OCI-M1 (cell line): ENCODE measurements around the gene AGBL5.
A peak's percentile ranks its signal among the peaks of the same experiment; 100 is the strongest.

ENCODE experiments used
- DNase-seq: peaks from one replicate; lab custom pipeline; 2025; lab: John Stamatoyannopoulos, UW

Gene AGBL5

GRCh38 chr2:27023740-27024139 is 27.7 kb upstream of the AGBL5 start:
- DNase-seq = no peak

- DNase-seq = no peak
Measured at GRCh38 chr2:27024188-27024587, 27.3 kb upstream of the AGBL5 start.

GRCh38 chr2:27024812-27025211 is 26.7 kb upstream of the AGBL5 start:
- DNase-seq = no peak

- no peak for DNase-seq
Measured at GRCh38 chr2:27025281-27025800, 26.1 kb upstream of the AGBL5 start.

- DNase-seq = no peak
Measured at GRCh38 chr2:27025861-27026851, 25.3 kb upstream of the AGBL5 start.

- no peak for DNase-seq
Measured at GRCh38 chr2:27027211-27027651, 24.2 kb upstream of the AGBL5 start.

- DNase-seq = no peak
Measured at GRCh38 chr2:27029051-27029450, 22.4 kb upstream of the AGBL5 start.

GRCh38 chr2:27032495-27033252 is 18.8 kb upstream of the AGBL5 start, which contains the start of gene TMEM214:
TSS of gene TMEM214 (plus strand) at chr2:27032965. CDS start at chr2:27033016, 51 bp downstream.
- DNase-seq = peak; percentile 90

GRCh38 chr2:27033253-27033852 is 18.1 kb upstream of the AGBL5 start:
- DNase-seq = no peak

GRCh38 chr2:27038012-27038411 is 13.5 kb upstream of the AGBL5 start:
- DNase-seq = no peak

- DNase-seq = no peak
Measured at GRCh38 chr2:27038631-27039339, 12.7 kb upstream of the AGBL5 start.

GRCh38 chr2:27039426-27039825 is 12.0 kb upstream of the AGBL5 start:
- DNase-seq = no peak

- DNase-seq = no peak
Measured at GRCh38 chr2:27039871-27040270, 11.6 kb upstream of the AGBL5 start.

- DNase-seq = no peak
Measured at GRCh38 chr2:27040282-27040681, 11.2 kb upstream of the AGBL5 start.

GRCh38 chr2:27041752-27042151 is 9.7 kb upstream of the AGBL5 start:
- DNase-seq = no peak

- no peak for DNase-seq
Measured at GRCh38 chr2:27042159-27042661, 9.3 kb upstream of the AGBL5 start.

- DNase-seq = no peak
Measured at GRCh38 chr2:27042985-27043634, 8.4 kb upstream of the AGBL5 start.

GRCh38 chr2:27049422-27050280 is 1.8 kb upstream of the AGBL5 start:
- DNase-seq = no peak

- DNase-seq = peak; percentile 99
Measured at GRCh38 chr2:27050281-27050995, 1.0 kb upstream of the AGBL5 start.
